Measurements from ENCODE around the gene ARL6IP5. TPM values are rescaled to one million over a fixed set of nuclear protein-coding genes. Genes with fewer than 3 reads are reported as not detected.

ARL6IP5 gene
- total and polyA plus RNA-seq, 9 of the 15 experiments (the other 6 are each of a cell fraction or from before 2014, with no cell fraction given), result 10.3 to 54.0 (median 12.7) TPM

- TF ChIP-seq PBX2 (CRISPR knock-in tag; IDR thresholded peaks at IDR 0.05; ENCODE audit: low read depth), result no peak
- TF ChIP-seq PBX2 (tag; conservative IDR thresholded peaks at IDR 0.05; ENCODE audit: low read depth), result 0 out of 2 replicates have a peak, but pooled peaks have one; percentile 8
- TF ChIP-seq ZFX (CRISPR knock-in tag; IDR thresholded peaks at IDR 0.05), result no peak
- TF ChIP-seq ZNF695 (CRISPR knock-in tag; IDR thresholded peaks at IDR 0.05), result no peak
- peak; percentile 82 for TF ChIP-seq ZNF766 (CRISPR knock-in tag; conservative IDR thresholded peaks at IDR 0.05)
- no peak for TF ChIP-seq MED1 (CRISPR knock-in tag; IDR thresholded peaks at IDR 0.05; ENCODE audit: borderline replicate concordance)
- TF ChIP-seq SREBF2 (CRISPR knock-in tag; IDR thresholded peaks at IDR 0.05), result no peak
- TF ChIP-seq, protein P1, sequence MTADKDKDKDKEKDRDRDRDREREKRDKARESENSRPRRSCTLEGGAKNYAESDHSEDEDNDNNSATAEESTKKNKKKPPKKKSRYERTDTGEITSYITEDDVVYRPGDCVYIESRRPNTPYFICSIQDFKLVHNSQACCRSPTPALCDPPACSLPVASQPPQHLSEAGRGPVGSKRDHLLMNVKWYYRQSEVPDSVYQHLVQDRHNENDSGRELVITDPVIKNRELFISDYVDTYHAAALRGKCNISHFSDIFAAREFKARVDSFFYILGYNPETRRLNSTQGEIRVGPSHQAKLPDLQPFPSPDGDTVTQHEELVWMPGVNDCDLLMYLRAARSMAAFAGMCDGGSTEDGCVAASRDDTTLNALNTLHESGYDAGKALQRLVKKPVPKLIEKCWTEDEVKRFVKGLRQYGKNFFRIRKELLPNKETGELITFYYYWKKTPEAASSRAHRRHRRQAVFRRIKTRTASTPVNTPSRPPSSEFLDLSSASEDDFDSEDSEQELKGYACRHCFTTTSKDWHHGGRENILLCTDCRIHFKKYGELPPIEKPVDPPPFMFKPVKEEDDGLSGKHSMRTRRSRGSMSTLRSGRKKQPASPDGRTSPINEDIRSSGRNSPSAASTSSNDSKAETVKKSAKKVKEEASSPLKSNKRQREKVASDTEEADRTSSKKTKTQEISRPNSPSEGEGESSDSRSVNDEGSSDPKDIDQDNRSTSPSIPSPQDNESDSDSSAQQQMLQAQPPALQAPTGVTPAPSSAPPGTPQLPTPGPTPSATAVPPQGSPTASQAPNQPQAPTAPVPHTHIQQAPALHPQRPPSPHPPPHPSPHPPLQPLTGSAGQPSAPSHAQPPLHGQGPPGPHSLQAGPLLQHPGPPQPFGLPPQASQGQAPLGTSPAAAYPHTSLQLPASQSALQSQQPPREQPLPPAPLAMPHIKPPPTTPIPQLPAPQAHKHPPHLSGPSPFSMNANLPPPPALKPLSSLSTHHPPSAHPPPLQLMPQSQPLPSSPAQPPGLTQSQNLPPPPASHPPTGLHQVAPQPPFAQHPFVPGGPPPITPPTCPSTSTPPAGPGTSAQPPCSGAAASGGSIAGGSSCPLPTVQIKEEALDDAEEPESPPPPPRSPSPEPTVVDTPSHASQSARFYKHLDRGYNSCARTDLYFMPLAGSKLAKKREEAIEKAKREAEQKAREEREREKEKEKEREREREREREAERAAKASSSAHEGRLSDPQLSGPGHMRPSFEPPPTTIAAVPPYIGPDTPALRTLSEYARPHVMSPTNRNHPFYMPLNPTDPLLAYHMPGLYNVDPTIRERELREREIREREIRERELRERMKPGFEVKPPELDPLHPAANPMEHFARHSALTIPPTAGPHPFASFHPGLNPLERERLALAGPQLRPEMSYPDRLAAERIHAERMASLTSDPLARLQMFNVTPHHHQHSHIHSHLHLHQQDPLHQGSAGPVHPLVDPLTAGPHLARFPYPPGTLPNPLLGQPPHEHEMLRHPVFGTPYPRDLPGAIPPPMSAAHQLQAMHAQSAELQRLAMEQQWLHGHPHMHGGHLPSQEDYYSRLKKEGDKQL (CRISPR knock-in tag; IDR thresholded peaks at IDR 0.05; ENCODE audit: borderline replicate concordance), result no peak
- TF ChIP-seq HMGXB4 (CRISPR knock-in tag; IDR thresholded peaks at IDR 0.05), result no peak
- peak; percentile 58; the same call in 1 of the 2 replicates for TF ChIP-seq CREM (IDR thresholded peaks at IDR 0.05; ENCODE audit: low read depth)
- no peak for TF ChIP-seq HSF4 (CRISPR knock-in tag; IDR thresholded peaks at IDR 0.05; ENCODE audit: borderline replicate concordance)
- no peak for TF ChIP-seq WHSC1 (IDR thresholded peaks at IDR 0.05; ENCODE audit: low read length)
- 0 out of 3 replicates have a peak, but pooled peaks of 1 of the 2 experiments have one; percentile 14 for TF ChIP-seq CBX3 (IDR thresholded peaks at IDR 0.05; ENCODE audit: borderline replicate concordance in 1 of 2, low read length in 2 of 2)
- TF ChIP-seq E2F6 (IDR thresholded peaks at IDR 0.05; ENCODE audit: borderline replicate concordance in 1 of 2, extremely low read depth in 1 of 2, insufficient read depth in 1 of 2, insufficient read length in 1 of 2, low read depth in 1 of 2, low read length in 1 of 2, poor library complexity in 1 of 2, severe bottlenecking in 1 of 2), result no peak
- no peak for TF ChIP-seq ZNF134 (CRISPR knock-in tag; conservative IDR thresholded peaks at IDR 0.05)
Measured at GRCh38 chr3:69084326-69085167, at the start of gene ARL6IP5 (continued).

Data from K562 (cell line).